Occipital lobe (tissue), 2 donors: ENCODE measurements around the gene DEDD. TPM values are rescaled to one million over a fixed set of nuclear protein-coding genes. Genes with fewer than 3 reads are reported as not detected.

Experiments used
- DNase-seq: peaks from one replicate; lab custom pipeline; 2025; lab: John Stamatoyannopoulos, UW
- total RNA-seq: library from RNA; depleted of rRNA; stranded (reverse); fragments of >200 nt; gene quantifications from one replicate; pipeline ENCODE4 v1.2.3, GENCODE V29; 2014

DEDD gene
- total RNA-seq, 1 donor from 2014 or later, result 26.8 TPM

DNA sequence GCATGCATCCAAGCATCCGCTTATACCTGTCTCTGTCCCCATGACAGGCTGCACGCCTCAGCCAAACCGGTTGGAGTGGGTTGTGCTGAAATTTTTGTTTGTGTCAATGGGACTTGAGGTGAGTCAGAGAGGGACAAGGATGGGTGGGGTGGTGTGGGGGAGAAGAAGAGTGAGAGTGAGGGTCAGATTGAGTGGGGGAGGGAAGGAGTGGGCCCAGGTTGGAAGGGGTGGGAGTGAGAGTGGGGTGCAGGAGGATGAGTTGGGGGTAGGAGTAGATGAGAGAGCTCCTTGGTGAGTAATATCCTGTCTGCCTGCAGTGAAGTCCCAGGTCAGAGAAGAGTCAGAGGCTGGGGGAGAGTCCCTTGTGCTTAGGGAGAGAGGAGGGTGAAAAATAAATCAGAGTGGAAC is 39.8 kb downstream of the DEDD start:
- no peak for DNase-seq

DNA sequence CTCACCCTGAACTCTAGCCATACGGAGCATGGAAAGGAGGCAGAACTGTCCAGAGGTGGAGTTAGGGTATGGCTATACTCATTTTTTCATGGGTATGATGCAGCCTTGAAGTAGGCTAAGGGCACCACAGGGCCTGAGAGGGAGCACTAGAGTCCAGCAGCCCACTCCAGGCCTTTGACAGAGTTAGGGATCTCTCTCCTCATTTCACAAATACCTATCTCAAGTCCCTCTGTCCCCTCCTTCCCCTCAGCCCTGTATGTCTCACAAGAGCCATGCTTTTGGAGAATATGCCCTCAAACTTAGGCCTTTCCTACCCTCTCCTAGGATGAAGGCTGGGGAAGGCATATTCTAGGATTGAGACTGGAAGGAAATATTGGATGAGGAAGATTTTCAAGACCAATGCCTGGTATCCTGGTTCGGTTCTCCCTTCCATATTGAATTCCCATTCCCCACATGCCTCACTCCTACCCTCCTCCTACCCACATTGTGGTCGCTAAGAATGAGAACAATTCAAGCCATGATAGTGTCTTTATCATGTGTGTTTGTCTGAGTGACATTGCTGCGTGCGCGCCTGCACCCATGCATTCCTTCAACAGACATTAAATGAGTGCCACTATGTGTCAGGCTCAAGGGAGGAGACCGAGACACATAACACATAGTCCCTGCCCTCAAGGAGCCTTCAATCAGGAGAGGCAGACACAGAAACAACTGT is 40.5 kb downstream of the DEDD start:
- no peak for DNase-seq

DNA sequence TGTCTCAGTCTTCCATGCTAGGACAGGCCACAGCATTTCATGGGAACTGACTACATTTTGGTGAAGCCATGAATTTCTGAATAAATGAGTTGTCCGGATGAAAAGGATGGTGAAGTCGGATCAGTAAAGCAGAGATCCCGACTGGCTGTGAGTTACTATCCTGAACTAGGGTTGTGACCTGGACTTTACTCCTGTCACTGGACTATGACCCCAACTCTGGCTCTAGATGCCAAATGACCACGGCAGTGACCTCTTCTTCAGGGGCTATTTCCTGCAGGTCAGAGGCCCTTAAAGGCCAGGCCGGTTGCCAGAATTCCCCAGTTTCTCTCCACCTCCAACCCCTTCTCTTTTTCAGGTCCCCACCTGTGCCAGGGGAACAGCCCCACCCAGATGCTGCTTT is 41.4 kb downstream of the DEDD start:
- DNase-seq, result no peak

DNA sequence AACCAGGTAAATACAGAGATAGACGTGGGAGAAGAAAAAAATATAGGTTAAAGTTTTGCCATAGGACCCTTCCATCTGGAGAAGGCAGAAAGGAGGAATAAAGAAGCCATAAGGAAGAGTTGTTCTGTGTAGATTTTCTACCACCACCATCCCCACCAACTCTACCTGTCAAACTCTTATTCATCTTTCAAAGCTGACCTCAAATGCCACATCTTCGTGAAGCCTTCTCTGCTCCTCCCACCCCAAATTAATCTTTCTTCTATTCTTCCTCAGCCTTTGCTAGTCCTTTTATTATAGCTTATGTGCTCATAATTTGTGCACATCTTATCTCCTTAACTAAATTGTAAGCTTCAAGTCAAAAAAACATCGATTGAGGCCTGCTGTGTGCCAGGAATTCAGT is 41.9 kb downstream of the DEDD start:
- DNase-seq, result no peak

DNA sequence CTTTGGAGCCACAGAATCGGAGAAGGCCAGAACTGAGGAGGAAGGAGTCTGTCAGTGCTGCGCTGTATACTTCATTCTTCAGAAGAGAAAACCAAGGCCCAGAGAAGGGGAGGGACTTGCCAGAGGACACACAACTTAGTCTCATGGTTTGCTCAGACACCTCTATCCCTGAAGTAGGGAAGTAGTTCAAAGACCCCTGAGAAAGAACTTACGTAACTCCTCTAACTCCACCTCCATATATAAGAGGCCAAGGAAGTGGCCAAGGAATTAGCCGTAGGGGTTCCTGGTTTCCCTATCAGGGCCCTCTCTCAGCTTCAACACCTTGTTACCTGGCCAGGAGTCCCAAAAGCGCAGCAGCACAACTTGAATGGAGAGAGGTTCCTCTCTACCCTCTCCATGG is 42.5 kb downstream of the DEDD start:
- no peak for DNase-seq

DNA sequence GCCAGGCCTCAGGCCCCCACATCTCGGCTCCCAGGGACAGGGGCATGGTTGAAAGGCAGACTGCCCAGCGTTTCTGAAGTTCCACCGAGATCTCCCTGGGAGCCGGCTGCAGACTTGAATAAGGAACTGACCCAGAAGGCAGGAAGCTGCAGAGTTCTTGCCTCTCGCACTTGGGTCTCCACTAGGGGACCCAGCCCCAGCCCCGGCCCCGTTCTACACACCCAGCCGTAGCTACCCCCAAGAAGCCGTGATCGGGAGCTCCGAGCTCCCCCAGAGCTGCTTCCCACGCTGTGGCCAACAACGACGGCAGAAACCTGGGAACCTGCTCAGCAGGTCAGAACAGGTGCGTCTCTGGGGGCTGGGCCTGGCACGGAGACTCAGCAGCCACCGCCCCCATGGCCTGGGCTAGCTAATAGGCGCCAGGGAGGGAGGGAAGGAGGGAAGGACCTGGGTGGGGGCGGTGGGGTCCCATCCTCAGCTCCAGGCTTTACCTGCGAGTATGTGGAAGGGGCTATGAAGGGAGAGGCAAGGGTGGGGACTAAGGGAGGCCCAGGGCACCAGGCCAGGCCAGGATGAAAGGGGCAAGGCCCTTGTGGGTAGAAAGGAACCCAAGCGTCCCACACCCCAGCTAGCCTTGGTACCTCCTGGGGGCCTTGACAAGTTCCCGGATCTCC is 43.1 kb downstream of the DEDD start, which contains the start of gene NECTIN4:
Gene NECTIN4, minus strand, starts transcription at position 308 of the 674 bp plus-strand sequence. Its CDS starts 262 bp downstream, at position 46.
- no peak for DNase-seq

DNA sequence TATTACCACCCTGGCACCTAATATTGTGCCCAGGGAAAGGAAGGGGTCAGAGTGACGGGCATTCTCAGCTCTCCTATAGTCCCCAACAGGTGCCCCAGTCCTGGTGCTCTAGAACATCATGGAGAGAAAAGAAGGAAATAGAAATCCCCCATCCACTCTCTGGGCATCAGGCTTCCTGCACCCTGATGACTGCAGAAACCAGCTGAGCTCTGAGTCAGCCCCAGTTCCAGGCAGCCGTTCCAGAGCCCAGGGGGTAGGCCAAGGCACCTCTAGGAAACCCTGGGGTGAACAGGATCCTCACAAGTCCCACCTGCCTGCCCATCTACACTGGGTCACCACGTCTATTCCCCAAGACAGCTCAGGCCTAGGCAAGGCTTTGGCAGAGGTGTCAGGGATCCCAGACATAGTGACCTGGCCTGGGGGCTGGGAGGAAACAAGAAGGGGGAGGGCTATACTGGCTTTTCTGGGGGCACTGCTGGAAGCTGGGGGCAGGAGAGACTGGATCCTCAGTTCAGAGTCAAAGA is 43.8 kb downstream of the DEDD start:
- no peak for DNase-seq

DNA sequence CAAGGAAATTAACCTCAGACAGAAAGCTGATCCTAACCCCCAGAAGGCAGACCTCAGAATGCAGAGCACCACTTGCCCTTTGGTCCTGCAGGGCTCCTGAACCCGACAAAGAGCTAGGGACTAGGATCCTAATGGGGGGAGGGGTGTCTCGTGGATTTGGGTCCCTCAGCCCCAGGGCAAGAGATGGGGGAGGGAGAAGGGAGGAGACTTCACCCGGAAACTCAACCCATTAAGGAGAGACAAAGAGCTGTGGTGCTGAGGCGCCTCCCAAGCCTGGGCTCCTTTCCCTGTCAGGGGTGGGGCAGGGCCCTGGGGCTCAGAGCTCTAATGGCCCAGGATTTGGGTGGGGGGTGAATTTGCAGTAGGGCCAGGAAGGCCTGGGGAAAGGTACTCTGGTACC is 46.0 kb downstream of the DEDD start:
- no peak for DNase-seq

DNA sequence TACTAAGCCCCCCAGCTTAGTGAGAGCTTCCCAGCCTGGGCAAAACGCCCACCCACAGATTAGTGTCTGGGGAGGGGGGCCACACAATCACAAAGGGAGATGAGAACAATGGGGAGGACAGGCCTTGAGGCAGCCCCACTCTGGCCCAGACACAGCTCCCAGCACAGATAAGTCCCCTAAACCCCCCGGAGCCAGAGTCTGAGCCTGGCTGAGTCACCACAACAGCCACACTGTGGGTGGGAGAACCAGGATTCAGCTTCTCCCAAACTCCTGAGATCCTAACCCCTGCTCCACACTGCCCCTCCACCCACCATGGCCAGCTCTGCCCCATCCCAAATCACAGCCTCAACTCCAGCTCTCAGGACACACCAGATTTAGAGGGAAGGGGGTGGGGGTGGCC is 47.3 kb downstream of the DEDD start:
- DNase-seq, result no peak

DNA sequence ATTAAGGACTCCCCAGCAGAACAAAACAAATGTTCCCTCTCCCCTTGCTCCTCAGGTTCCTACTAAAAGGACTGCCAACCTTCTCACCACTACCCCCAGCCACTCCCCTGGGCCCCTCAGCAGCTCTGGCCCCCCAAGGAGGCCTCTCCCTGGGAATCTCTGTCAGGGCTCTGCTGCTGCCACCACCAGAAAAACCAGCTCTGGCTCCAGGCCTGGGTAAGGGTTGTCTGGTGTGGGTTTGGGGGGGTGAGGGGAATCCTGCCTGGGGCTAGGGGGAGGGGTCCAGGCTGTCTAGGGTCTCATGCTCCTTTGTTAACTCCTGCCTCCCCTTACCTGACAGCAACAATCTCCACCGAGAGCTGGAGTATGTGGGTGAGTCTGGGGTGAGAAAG is 47.9 kb downstream of the DEDD start:
- DNase-seq, result no peak

DNA sequence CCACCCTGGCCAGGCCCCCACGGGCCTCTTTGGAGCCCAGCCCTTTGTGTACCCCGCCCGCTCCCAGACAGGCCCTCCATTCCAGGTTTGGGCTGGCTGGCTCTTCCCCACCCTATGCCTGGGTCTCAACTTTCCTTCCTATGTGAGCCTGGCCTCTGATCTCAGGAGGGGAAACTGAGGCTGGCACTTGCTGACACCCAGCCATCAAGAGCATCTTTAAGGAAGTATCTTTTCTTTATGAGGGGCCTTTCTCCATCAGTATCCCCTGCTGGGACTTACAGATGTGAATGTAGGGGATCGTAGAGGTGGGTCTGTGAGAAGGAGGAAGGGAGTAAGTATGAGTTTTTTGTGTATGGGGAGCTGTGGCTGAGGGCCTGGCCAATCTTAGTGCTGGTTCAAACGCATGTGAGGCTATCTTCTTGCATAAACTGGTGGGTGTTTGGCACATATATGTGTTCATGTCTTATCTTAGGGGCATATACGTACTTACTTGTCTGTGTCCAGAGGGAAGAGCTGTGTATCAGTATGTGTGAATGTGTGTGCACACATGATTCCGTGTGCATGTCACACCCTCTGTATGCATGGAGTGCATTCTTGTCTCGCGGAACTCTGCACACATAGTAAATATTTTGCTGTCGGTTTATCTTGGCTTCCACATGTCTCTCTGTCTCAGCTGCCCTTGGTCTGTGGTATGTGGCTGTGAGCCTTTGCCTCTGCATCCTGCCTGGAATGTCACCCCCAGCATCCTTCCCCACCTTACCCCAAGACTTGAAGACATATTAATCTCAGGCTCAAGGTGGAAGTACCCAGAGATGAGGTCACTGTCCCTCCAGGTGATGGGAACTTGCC is 48.5 kb downstream of the DEDD start:
- DNase-seq, result no peak

DNA sequence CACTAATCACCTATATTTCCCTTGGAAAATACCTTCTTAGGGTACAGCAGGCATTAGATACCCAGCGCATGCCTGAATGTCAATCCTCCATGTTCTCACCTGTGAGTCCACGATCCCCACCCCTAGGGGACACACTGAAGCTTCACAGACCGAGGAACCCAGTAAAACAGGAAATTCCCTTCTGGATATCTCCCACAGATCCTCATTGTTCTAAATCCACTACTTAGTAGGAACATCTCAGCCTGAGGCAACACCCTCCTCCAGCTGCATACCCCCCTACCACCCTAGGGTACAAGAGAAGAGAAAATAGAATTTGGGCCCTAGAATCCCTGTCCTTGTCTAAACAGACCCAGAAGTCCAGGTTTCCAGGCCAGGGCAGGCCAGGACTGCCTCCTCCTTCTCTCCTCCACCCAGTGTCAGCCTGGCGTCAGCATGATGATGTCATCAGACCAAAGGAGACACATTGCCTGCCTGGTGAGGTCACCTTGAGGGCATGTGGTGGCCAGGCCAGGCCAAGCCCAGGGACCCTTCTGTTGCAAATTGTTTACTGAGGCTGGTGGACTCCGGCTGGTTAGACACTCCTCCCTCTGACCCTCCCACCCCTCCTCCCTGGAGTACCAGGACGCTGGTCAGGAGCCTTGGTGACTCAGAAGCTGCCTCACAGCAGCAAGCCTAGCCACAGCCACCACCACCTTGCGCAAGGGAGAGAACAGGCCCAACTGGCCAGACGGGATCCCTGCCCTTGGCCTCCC is 49.3 kb downstream of the DEDD start:
- no peak for DNase-seq

DNA sequence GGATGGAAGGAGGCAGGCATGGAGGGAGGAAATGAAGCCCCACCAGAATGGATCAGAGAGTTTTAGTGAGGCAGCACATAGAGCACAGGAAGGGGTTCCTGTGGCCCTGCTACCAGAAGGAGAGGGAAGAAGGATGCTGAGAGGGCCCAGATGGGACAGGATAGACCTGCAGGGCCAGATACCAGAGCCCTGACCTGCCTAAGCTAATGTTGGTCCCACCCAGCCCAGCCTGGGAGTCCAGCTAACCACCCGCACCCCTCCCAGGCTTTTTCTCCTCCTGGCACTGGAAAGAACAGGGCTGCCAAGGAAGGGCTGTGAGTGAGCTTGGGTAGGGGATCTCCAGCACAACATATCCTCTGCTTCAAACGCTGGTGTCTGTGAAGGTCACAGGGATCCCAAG is 50.0 kb downstream of the DEDD start:
- no peak for DNase-seq

DNA sequence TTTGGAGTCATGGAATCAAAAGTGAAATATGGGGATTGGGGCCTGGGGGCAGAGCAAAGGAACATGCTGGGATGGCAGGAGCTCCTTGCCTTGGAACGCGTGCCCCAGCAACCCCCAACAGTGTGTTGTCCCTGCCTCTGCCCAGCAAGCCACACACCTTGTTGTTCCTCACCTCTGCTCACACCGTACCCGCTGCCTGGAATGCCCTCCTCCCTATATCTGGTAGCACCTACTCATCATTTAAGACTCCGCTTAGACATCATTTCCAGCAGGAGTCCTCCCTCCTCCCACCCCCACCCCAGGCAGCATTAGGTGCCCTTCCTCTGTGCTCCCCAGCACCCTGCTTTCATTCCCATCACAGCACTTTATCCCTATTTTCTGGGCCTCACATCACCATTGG is 50.9 kb downstream of the DEDD start:
- no peak for DNase-seq

DNA sequence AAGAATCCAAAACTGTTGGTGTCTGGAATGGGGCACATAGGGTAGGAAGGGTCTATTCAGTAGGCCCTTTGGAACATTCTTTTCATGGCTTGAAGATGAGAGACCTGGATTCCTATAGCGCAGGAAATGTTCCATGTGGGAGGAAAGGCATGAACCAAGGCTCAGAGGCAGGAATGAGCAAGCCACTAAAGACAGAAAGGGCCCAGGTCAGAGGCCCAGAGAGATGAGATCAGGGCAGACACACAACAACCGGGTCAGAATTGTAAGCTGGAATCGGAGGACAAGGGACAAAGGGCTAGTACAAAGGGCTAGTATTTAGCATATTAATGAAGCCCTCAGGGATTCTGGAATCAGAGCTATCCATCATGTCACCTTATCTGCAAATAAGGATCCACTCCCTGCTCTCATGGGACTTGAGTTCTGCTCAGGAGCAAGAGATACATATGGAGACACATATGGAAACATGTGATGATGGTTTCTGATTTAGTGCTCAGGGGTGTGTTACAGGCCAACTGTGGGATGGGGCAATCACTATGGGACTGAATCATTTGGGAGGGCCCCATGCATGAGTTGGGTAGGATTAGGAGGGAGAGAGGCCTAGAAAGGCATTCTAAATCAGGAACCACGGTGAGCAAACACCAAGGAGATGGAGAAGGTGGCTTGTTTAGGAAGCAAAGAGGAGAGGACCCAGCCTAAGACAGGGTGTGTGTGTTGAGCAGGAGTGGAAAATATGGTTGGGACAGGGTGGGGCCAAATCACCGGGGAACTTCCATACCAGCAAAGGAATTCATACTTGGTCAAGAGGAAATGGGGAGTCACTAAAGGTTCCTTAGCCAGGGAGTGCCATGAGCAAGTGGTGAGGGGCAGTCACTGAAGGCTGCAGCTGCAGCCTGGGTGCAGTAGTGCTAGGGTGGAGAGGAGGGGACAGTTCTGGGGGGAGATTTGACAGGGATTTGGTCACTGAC is 51.7 kb downstream of the DEDD start:
- no peak for DNase-seq

DNA sequence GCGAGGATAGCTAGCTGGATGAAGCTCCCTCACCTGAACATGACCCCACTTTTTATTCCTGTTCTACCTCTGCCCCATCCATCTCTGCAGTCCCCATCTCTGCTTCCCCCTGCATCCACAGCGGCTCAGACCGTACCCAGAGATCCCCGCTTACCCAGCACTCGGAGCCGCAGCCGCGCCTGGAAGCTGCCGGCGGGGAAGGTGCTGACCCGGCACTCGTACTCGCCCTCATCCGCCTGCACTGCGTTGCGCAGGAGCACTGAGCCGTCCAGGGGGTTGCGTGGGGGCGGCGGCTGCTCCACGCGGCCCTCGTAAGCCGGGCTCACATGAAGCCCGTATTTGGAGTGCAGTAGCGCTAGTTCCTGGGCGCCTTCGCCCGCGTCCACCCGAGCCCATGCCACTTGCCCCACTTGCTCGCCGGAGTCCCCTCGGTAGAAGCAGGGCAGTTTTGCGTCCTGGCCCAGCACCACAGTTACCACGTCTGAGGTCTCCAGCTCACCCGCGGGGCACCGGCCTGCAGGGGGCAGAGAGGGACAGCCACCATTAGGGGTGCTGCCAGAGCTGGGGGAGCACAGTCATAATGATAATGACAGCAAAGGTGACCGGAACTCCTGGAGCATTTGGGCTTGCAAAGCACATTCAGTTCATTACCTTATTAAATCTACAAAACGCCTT is 52.9 kb downstream of the DEDD start:
- DNase-seq, result no peak

DNA sequence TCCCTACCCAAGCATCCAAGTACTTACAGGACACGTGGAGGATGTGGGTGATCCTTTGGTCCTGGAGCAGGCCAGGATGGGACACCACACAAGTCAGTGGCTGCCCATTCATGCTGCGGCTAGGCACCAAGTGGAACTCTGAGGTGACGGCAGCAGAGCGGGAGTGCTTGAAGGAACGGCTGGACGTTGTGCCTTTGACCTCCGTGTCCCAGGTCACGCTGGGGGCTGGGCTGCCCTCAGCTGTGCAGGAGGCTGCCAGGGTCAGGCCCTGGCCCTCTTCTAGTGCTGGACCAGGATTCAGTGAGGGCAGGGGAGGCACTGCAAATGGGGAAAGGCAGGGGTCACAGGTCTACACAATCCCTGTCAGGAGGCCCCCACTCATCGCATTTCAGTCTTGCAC is 55.0 kb downstream of the DEDD start:
- no peak for DNase-seq

DNA sequence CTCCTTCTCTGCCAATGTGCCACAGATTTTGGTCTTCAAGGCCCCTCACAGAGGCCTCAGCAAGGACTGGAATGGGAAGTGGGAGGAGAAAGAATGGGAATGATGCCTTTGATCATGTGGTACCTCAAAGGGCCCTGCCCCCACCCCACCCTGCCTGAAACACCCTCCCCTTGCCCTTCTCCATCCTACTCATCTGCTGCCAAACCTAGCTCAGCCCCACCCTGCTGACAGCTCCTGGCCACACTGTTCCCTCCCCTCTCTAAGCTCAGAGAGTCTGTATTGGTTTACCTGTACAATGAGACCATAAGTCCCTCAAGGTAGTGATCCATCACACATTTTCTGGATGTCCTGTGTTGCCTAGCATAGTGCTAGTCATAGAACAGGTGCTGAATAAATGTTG is 56.1 kb downstream of the DEDD start:
- DNase-seq, result no peak

DNA sequence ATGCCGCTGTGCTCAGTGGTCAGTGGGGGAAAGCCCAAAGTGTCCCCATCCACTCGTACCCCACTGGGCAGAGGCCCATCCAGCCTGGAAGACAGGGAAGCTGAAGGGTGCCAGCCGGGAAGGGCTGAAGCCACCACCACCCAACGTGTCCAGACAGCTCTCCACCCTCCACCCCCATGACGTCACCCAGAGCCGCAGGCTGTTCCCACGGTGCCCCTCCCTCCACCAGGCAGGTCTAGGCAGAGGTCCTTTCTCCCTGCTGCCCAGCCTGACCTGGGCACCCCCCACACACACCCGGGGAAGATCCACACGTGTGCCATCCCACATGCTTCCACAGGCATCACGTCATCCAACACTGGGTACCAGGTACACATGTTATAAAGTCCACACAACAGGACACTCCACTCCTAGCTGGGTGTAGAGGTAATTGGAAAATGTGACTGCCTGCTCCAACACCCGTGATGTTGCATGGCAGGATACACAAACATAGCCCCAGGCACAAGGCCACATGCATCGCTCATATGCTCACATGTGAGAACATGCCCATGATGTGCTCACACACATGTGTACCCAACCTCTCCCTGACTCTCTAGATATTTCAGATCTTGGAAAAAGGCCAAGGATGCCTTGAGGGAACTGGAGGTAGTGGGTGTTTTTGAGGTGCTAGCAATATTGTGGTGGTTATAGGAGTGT is 57.6 kb downstream of the DEDD start:
- no peak for DNase-seq
